Endodermal cell (in vitro differentiated cells): Measurements from ENCODE around the gene WFDC2. TPM values are rescaled to one million over a fixed set of nuclear protein-coding genes. Genes with fewer than 3 reads are reported as not detected.
A peak's percentile ranks its signal among the peaks of the same experiment; 100 is the strongest.

ENCODE experiments used
- DNase-seq: peaks from one replicate; pipeline ENCODE4 v3.0.0-alpha.2; 2017
- H3K27ac ChIP-seq: 2 replicates; pipeline ENCODE4 v1.5.1; 2013; ENCODE audit warnings: mild to moderate bottlenecking, low read depth, low read length, moderate library complexity
- H3K27me3 ChIP-seq: 2 replicates; pipeline ENCODE4 v1.6.1; 2013; ENCODE audit warnings: mild to moderate bottlenecking, low read length, moderate library complexity; ENCODE audit not compliant: insufficient read depth, control insufficient read depth, poor library complexity, severe bottlenecking
- H3K36me3 ChIP-seq: 2 replicates; pipeline ENCODE4 v1.7.0; 2013; ENCODE audit warnings: mild to moderate bottlenecking, low read length, moderate library complexity; ENCODE audit not compliant: control insufficient read depth, insufficient read depth
- H3K4me1 ChIP-seq: one replicate; pipeline ENCODE4 v1.7.0; 2013; ENCODE audit warnings: low read length; ENCODE audit not compliant: control insufficient read depth, insufficient read depth
- H3K4me3 ChIP-seq: 2 replicates; pipeline ENCODE4 v1.5.1; 2013; ENCODE audit warnings: mild to moderate bottlenecking, low read length, moderate library complexity
- H3K9ac ChIP-seq: 2 replicates; pipeline ENCODE4 v1.6.1; 2013; ENCODE audit warnings: mild to moderate bottlenecking, low read length, moderate library complexity; ENCODE audit not compliant: poor library complexity, severe bottlenecking; ENCODE audit errors: extremely low read depth
- H3K9me3 ChIP-seq: 2 replicates; pipeline ENCODE4 v1.6.1; 2013; ENCODE audit warnings: mild to moderate bottlenecking, low read length, moderate library complexity; ENCODE audit not compliant: control insufficient read depth
- H3K27ac Mint-ChIP-seq: 2 replicates; pipeline ENCODE4 v1.8.0; 2020; ENCODE audit warnings: mixed read lengths
- H3K27me3 Mint-ChIP-seq: 2 replicates; pipeline ENCODE4 v1.8.0; 2021; ENCODE audit warnings: mild to moderate bottlenecking, mixed read lengths; ENCODE audit not compliant: insufficient read depth
- H3K36me3 Mint-ChIP-seq: 2 replicates; pipeline ENCODE4 v1.8.0; 2020; ENCODE audit warnings: low read depth, mixed read lengths
- H3K4me1 Mint-ChIP-seq: 2 replicates; pipeline ENCODE4 v1.8.0; 2020; ENCODE audit warnings: mixed read lengths
- H3K4me3 Mint-ChIP-seq: 2 replicates; pipeline ENCODE4 v1.8.0; 2020; ENCODE audit warnings: mild to moderate bottlenecking, moderate library complexity, mixed read lengths
- H3K9me3 Mint-ChIP-seq: 2 replicates; pipeline ENCODE4 v1.8.0; 2020; ENCODE audit warnings: mild to moderate bottlenecking, mixed read lengths
- CTCF ChIP-seq: fragments of 200-600 bp; sonication (generic); conservative IDR thresholded peaks from 2 replicates; pipeline ENCODE4 v1.5.0; 2021; ENCODE audit warnings: antibody characterized with exemption, mild to moderate bottlenecking
- WGBS, 2 experiments: methylation state at CpG; one replicate each; pipeline versions ENCODE4 v1.1.5 to v1.1.7; 2013; ENCODE audit warnings: missing lambda C conversion rate in 2 of 2, mixed read lengths in 1 of 2; ENCODE audit not compliant: insufficient coverage in 1 of 2, insufficient read length in 1 of 2; 5-methylcytosine and 5-hydroxymethylcytosine counted together
- total RNA-seq, 2 donors: library from RNA; stranded (reverse); fragmentation: NEBNext Ultra II Directional in 1 of 2; extraction: Animal tissue kit (Norgen Biotek cat#: 25700) in 1 of 2; gene quantifications; 2 replicates in 1 of 2; 3 replicates in 1 of 2; pipeline ENCODE4 v1.2.1, GENCODE V29; 2021

WFDC2 gene
- total RNA-seq, 2 donors from 2014 or later, result 304 to 580 TPM

GRCh38 chr20:45484676-45485075, 15.1 kb downstream of the WFDC2 start:
- peaks cover 8% of the 10 kb centered on the region for H3K36me3 ChIP-seq
- Mint-ChIP-seq H3K9me3 (no peaks in the 10 kb centered on the region), H3K27ac (peak overlapping the region; percentile 12), H3K4me3 (peak overlapping the region; percentile 5), H3K36me3 (peaks cover 25% of the 10 kb centered on the region), H3K27me3 (no peaks in the 10 kb centered on the region), H3K4me1 (peaks cover 30% of the 10 kb centered on the region)
- 56 to 86% methylated on average over 1 to 6 of the region's 6 CpGs for WGBS, 2 experiments
- H3K27me3 ChIP-seq, result no peaks in the 10 kb centered on the region
- no peak overlapping the region for H3K4me3 ChIP-seq
- H3K9me3 ChIP-seq, result no peaks in the 10 kb centered on the region
- no peak overlapping the region for H3K9ac ChIP-seq
- H3K27ac ChIP-seq, result no peak overlapping the region
- H3K4me1 ChIP-seq, result no peaks in the 10 kb centered on the region
- no peak for TF ChIP-seq CTCF
- DNase-seq, result peak; percentile 73

GRCh38 chr20:45485388-45485787, 15.8 kb downstream of the WFDC2 start:
- H3K4me3 ChIP-seq, result no peak overlapping the region
- no peak for DNase-seq
- H3K9me3 ChIP-seq, result no peaks in the 10 kb centered on the region
- Mint-ChIP-seq H3K4me1 (peaks cover 30% of the 10 kb centered on the region), H3K9me3 (no peaks in the 10 kb centered on the region), H3K27ac (no peak overlapping the region), H3K36me3 (peaks cover 21% of the 10 kb centered on the region), H3K27me3 (no peaks in the 10 kb centered on the region), H3K4me3 (no peak overlapping the region)
- H3K36me3 ChIP-seq, result peaks cover 8% of the 10 kb centered on the region
- no peaks in the 10 kb centered on the region for H3K27me3 ChIP-seq
- TF ChIP-seq CTCF, result no peak
- no peak overlapping the region for H3K27ac ChIP-seq
- H3K9ac ChIP-seq, result no peak overlapping the region
- no peaks in the 10 kb centered on the region for H3K4me1 ChIP-seq
- 81 to 92% methylated on average over 3 to 4 of the region's 4 CpGs for WGBS, 2 experiments

DNA sequence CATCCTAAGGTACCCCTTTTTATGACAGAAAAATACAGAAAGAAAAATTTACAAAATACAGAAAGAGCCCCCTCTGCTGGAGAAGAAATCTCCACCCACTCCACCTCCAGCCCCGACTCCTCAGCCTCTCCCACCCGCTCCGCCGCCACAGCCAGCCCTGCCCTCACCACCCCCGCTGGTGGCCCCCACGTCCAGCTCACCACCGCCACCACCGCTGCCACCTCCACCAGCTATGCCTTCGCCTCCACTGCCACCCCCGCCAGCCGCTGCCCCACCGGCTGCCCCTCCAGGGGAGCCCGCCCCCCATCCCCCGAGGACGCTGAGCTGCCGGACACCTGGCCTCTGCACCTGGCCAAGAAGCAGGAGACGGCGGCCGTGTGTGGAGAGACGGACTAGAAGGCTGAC, 17.7 kb downstream of the WFDC2 start:
- Mint-ChIP-seq H3K4me1 (peaks cover 30% of the 10 kb centered on the region), H3K4me3 (peak overlapping the region; percentile 51), H3K27me3 (peaks cover 2% of the 10 kb centered on the region), H3K9me3 (no peaks in the 10 kb centered on the region), H3K27ac (no peak overlapping the region), H3K36me3 (peaks cover 4% of the 10 kb centered on the region)
- Histone ChIP-seq H3K9ac (no peak overlapping the region), H3K9me3 (no peaks in the 10 kb centered on the region), H3K4me3 (no peak overlapping the region), H3K27me3 (no peaks in the 10 kb centered on the region), H3K36me3 (no peaks in the 10 kb centered on the region), H3K27ac (no peak overlapping the region), H3K4me1 (no peaks in the 10 kb centered on the region)
- WGBS, 2 experiments, result 82% methylated on average over 20 of the region's 20 CpGs; no CpG with 5 or more reads in 1 of the 2 experiments
- peak; percentile 85 for TF ChIP-seq CTCF
- peak; percentile 81 for DNase-seq
